ENCODE measurements around the gene EXOC2.

EXOC2 gene

DNA sequence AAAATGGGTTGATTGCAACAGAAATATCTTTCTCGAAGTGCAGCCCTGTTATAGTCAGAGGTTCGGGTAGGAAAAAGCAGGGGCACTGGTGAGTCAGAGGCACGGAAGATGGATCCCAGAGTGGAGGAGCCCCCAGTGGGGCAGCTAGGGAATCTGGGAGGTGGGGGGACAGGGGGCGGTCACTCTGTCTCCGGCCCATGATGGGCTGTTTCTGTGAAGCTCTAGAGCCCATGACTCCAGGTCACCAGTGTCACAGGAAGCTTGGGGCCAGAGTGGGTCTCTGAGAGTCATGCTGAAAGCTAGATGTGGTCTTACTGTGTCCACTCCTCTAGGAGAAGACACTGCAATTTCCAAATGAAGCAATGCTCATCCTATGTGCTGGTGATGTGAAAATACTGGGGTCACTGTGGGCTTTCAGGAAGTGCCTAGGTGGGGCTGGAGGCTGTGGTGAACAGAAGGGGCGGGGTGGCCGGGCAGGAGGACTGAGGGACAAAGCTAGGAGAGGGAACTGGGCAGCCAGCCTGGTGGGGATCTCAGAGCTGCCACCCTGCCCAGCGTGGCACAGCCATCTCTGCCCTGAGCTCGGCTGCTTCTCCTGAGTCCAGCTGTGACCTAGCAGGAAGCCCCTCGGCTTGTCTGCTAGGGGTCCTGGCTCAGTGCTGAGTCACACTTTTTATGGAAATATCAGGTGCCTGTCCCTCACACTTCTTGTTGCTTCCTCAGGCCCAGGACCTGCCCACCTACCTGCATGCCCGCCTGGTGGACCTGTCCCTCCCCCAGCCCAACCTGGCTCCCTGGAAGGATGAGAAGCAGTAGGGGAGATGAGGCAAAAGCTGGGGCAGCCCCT is 247.1 kb downstream of the EXOC2 start:
- Histone ChIP-seq H3K36me3 (no peaks in the 10 kb centered on the region), H3K9me3 (ENCODE audit: severe bottlenecking) (peaks cover 22% of the 10 kb centered on the region), H3K4me3 (ENCODE audit: low read depth, low read length) (no peak overlapping the region), H3K27me3 (ENCODE audit: insufficient read depth, low read depth, severe bottlenecking) (no peaks in the 10 kb centered on the region), H3K27ac (no peak overlapping the region)
- DNase-seq: no peak
- TF ChIP-seq, protein P1, sequence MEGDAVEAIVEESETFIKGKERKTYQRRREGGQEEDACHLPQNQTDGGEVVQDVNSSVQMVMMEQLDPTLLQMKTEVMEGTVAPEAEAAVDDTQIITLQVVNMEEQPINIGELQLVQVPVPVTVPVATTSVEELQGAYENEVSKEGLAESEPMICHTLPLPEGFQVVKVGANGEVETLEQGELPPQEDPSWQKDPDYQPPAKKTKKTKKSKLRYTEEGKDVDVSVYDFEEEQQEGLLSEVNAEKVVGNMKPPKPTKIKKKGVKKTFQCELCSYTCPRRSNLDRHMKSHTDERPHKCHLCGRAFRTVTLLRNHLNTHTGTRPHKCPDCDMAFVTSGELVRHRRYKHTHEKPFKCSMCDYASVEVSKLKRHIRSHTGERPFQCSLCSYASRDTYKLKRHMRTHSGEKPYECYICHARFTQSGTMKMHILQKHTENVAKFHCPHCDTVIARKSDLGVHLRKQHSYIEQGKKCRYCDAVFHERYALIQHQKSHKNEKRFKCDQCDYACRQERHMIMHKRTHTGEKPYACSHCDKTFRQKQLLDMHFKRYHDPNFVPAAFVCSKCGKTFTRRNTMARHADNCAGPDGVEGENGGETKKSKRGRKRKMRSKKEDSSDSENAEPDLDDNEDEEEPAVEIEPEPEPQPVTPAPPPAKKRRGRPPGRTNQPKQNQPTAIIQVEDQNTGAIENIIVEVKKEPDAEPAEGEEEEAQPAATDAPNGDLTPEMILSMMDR (IDR thresholded peaks at IDR 0.05; ENCODE audit: low read depth, low read length): no peak

DNA sequence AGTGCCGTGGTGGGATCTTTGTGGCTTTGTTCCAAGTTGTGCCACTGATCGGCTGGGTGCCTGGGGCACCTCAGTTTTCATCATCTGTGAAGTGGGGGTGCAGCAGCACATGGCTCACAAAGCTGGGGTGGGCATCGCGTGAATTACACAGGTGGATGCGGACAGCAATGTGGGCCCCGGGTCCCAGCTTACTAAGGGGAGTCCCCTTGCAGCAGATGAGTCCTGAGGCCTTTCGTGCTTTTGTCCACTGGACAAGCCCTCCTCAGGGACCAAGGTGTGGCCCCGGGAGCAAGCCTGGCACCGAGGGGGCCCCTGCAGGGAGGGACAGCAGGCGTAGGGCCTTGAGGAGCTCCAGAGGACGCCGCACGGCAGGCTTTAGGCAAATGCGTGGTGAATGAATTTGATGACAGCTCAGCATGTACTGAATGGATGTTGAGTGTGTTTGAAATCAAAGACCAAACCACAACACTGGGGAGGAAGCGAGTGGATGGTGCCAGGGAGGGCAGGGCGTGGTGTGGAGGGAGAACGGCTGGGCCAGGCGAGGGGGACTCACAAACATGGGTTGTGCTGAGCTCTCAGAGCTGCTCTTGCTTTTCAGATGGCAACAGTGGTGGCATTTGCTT is 248.2 kb downstream of the EXOC2 start:
- Histone ChIP-seq H3K27ac (no peak overlapping the region), H3K36me3 (no peaks in the 10 kb centered on the region), H3K27me3 (ENCODE audit: insufficient read depth, low read depth, severe bottlenecking) (no peaks in the 10 kb centered on the region), H3K9me3 (ENCODE audit: severe bottlenecking) (peaks cover 16% of the 10 kb centered on the region), H3K4me3 (ENCODE audit: low read depth, low read length) (no peak overlapping the region)
- DNase-seq: no peak
- TF ChIP-seq, protein P1 (IDR thresholded peaks at IDR 0.05; ENCODE audit: low read depth, low read length): no peak

DNA sequence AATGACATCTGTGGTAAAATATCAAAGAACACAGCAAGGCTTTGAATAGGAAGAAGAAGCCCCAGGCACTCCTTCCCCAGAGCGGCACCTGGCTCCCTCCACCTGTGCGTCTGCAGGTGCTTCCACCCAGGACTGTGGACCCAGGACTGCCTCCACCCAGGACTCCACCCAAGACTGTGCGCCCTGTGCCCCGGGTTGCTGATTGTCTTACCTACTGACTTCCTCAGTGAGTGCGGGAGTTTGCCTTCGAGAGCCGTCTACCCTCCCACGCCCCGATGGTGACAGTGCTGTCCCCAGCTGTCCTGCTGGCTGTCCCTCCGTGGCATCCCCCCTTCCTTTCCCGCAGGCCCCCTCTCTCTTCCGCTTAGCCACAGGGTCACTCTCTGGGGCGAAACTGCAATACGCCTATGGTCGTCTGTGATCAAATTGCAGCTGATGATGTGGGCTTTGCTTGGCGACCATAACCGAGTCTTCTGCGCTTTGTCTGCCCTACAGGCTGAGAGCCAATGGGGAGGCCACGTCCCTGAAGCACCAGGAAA is 249.2 kb downstream of the EXOC2 start:
- Histone ChIP-seq H3K4me3 (ENCODE audit: low read depth, low read length) (no peak overlapping the region), H3K27ac (no peak overlapping the region), H3K27me3 (ENCODE audit: insufficient read depth, low read depth, severe bottlenecking) (no peaks in the 10 kb centered on the region), H3K36me3 (no peaks in the 10 kb centered on the region), H3K9me3 (ENCODE audit: severe bottlenecking) (peaks cover 5% of the 10 kb centered on the region)
- no peak for DNase-seq
- TF ChIP-seq, protein P1 (IDR thresholded peaks at IDR 0.05; ENCODE audit: low read depth, low read length): no peak

DNA sequence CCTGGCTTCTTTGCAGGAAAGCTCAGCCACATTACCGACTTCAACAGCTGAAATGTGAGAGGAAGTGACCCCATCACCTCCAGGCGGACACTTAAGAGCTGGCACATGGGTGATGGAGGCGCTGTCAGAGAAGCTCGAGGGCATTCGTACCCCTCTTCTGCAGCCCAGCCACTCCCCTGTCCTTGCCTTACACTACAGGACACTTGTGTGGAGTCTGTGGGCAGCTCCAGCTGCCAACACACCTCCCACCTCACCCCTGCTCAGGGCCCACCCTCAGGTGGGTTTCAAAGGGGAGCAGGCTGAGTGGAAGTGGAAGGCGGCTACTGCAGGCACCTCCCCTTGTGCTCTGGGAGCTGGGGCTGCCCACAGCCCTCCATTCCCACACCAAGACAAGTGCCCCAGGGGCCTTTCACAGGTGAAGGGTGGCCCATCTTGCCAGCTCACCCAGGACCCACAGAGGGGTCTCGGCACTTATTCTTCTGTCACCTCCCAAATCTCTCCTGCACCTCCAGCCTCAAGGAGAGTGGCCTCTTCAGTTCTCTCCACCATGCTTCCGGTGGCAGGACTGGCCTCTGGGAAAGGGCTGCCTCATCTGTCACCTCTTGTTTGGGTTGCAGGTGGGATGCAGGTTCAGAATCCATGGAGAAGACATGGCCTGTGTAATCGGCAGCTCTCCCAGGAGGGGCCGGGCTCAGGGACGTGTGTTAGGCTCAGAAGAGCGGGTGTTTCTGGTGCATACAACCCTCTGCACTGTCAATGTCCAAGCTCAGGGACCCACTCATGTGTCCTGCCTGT is 251.6 kb downstream of the EXOC2 start:
- TF ChIP-seq, protein P1 (IDR thresholded peaks at IDR 0.05; ENCODE audit: low read depth, low read length): no peak
- H3K27me3 ChIP-seq (ENCODE audit: insufficient read depth, low read depth, severe bottlenecking): no peaks in the 10 kb centered on the region
- no peak for DNase-seq
- no peaks in the 10 kb centered on the region for H3K36me3 ChIP-seq
- H3K4me3 ChIP-seq (ENCODE audit: low read depth, low read length): no peak overlapping the region
- no peak overlapping the region for H3K27ac ChIP-seq
- no peaks in the 10 kb centered on the region for H3K9me3 ChIP-seq (ENCODE audit: severe bottlenecking)

DNA sequence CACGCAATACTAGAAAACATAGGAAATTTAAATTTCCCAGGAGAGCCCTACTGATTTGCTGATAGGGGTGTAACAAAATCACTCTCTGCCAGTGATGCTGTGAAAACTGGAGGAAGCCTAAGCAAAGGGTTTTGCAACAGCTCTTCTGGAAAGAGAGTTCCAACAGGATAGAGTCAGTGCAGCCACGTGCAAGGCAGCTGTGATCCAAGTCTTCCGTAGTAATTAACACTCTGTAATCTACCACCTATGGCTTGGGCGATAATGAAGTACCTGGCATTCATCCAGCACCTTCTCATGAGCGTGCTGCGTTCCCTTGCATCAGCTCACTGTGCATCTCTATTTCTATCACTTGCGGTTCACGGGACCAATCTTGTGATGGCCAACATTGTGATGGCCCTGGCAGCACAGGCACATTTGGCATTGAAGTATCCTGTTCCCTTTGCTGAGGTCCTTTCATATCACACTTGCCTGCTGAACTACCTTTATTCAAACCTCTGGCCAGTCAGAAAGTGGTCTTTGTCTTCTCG is 253.2 kb downstream of the EXOC2 start:
- TF ChIP-seq, protein P1 (IDR thresholded peaks at IDR 0.05; ENCODE audit: low read depth, low read length): no peak
- DNase-seq: no peak
- no peak overlapping the region for H3K27ac ChIP-seq
- H3K4me3 ChIP-seq (ENCODE audit: low read depth, low read length): no peak overlapping the region
- H3K36me3 ChIP-seq: no peaks in the 10 kb centered on the region
- no peaks in the 10 kb centered on the region for H3K9me3 ChIP-seq (ENCODE audit: severe bottlenecking)
- H3K27me3 ChIP-seq (ENCODE audit: insufficient read depth, low read depth, severe bottlenecking): no peaks in the 10 kb centered on the region
